Endothelial cell of umbilical vein (primary cell): ENCODE measurements around the gene SLC45A2. TPM values are rescaled to one million over a fixed set of nuclear protein-coding genes. Genes with fewer than 3 reads are reported as not detected.

Experiments
- BruUV-seq: library from RNA; stranded (reverse); fragments of 400-500 nt; replicated peaks from 2 replicates; lab custom pipeline; 2021; lab: Mats Ljungman, UMichigan
- CTCF ChIA-PET: fragments of 300-600, 350-600 bp; sonication (Branson Sonifier 250); formaldehyde crosslinking; loops from one replicate; lab custom pipeline; 2021; ENCODE audit warnings: antibody characterized with exemption, inconsistent platforms; lab: Charles Lee
- POLR2A ChIA-PET: fragments of 300-600, 350-600 bp; sonication (Branson Sonifier 250); formaldehyde crosslinking; loops from one replicate; lab custom pipeline; 2021; ENCODE audit warnings: antibody characterized with exemption, inconsistent platforms; lab: Charles Lee
- DNase-seq: peaks from one replicate; pipeline ENCODE4 v3.0.0-alpha.2; 2011; ENCODE audit warnings: low read depth, low spot score
- FAIRE-seq: peaks from 2 replicates; lab custom pipeline; 2011; peaks lifted over from hg19 to GRCh38; lab: Jason Lieb, UNC
- H2AFZ ChIP-seq: 2 replicates; pipeline ENCODE4 v1.6.0; 2012; ENCODE audit warnings: low read depth, low read length, control low read depth, inconsistent platforms
- H3K27ac ChIP-seq: 2 replicates; pipeline ENCODE4 v1.5.1; 2011; ENCODE audit warnings: low read depth, mild to moderate bottlenecking, control low read depth, low read length, moderate library complexity; ENCODE audit not compliant: insufficient read depth
- H3K27me3 ChIP-seq, 2 experiments: 2 replicates each; pipeline versions ENCODE4 v1.6.0 to v1.6.1; 2011; ENCODE audit warnings: low read length in 2 of 2, mixed read lengths in 1 of 2; ENCODE audit not compliant: control insufficient read depth in 2 of 2, insufficient read depth in 2 of 2
- H3K36me3 ChIP-seq, 2 experiments: 2 replicates in 1 of 2; 3 replicates in 1 of 2; pipeline ENCODE4 v1.5.1; 2011; ENCODE audit warnings: low read length in 2 of 2, mild to moderate bottlenecking in 1 of 2, moderate library complexity in 1 of 2; ENCODE audit not compliant: control insufficient read depth in 2 of 2, insufficient read depth in 2 of 2; ENCODE audit errors: extremely low read depth in 1 of 2
- H3K4me1 ChIP-seq: 3 replicates; pipeline ENCODE4 v1.5.1; 2011; ENCODE audit warnings: mild to moderate bottlenecking, low read length; ENCODE audit not compliant: control insufficient read depth, insufficient read depth; ENCODE audit errors: extremely low read depth
- H3K4me2 ChIP-seq: 2 replicates; pipeline ENCODE4 v1.6.1; 2011; ENCODE audit warnings: low read length, control low read depth, mixed read lengths; ENCODE audit not compliant: insufficient read depth
- H3K4me3 ChIP-seq, 3 experiments: fragments of 200-600 bp in 1 of 3; sonication (generic), shearing (Covaris generic) in 1 of 3; replicated peaks in 1 of 3; 2 replicates each; pipeline ENCODE4 v1.5.1; 2011 to 2016; ENCODE audit warnings: control low read depth in 3 of 3, low read length in 3 of 3, mild to moderate bottlenecking in 2 of 3, inconsistent platforms in 1 of 3, low read depth in 1 of 3, moderate library complexity in 1 of 3; ENCODE audit not compliant: insufficient read depth in 1 of 3
- H3K79me2 ChIP-seq: 2 replicates; pipeline ENCODE4 v1.6.0; 2012; ENCODE audit warnings: low read length, inconsistent platforms; ENCODE audit not compliant: control insufficient read depth, insufficient read depth
- H3K9ac ChIP-seq: replicated peaks from 2 replicates; pipeline ENCODE3; 2011; ENCODE audit warnings: low read length, control low read depth; ENCODE audit not compliant: insufficient read depth; ENCODE audit errors: extremely low read depth
- H3K9me1 ChIP-seq: replicated peaks from 3 replicates; pipeline ENCODE4 v1.6.0; 2011; ENCODE audit warnings: mild to moderate bottlenecking, low read length; ENCODE audit not compliant: control insufficient read depth, insufficient read depth; ENCODE audit errors: extremely low read depth
- H3K9me3 ChIP-seq: replicated peaks from 2 replicates; pipeline ENCODE4 v1.5.1; 2012; ENCODE audit warnings: low read length, inconsistent platforms; ENCODE audit not compliant: control insufficient read depth, insufficient read depth
- H4K20me1 ChIP-seq: replicated peaks from 2 replicates; pipeline ENCODE3; 2011; ENCODE audit warnings: mild to moderate bottlenecking, low read length; ENCODE audit not compliant: control insufficient read depth, insufficient read depth; ENCODE audit errors: extremely low read depth
- EZH2 ChIP-seq: IDR thresholded peaks from 2 replicates; pipeline ENCODE4 v1.6.1; 2012; ENCODE audit warnings: borderline replicate concordance, low read depth, mild to moderate bottlenecking, moderate library complexity, low read length, inconsistent platforms; ENCODE audit not compliant: severe bottlenecking
- FOS ChIP-seq: IDR thresholded peaks from 2 replicates; pipeline ENCODE4 v1.6.1; 2011; ENCODE audit warnings: mild to moderate bottlenecking, low read length, moderate library complexity, borderline replicate concordance; ENCODE audit not compliant: insufficient read depth
- GATA2 ChIP-seq: IDR thresholded peaks from 2 replicates; pipeline ENCODE4 v1.7.0; 2011; ENCODE audit warnings: low read depth, mild to moderate bottlenecking, moderate library complexity, mixed read lengths, low read length; ENCODE audit not compliant: insufficient read length, insufficient read depth
- JUN ChIP-seq: IDR thresholded peaks from 2 replicates; pipeline ENCODE4 v1.6.1; 2011; ENCODE audit warnings: borderline replicate concordance, low read depth; ENCODE audit not compliant: insufficient read length, insufficient read depth
- MYC ChIP-seq: IDR thresholded peaks from one replicate; pipeline ENCODE4 v1.6.1; 2011; ENCODE audit warnings: mild to moderate bottlenecking, low read depth, low read length
- POLR2A ChIP-seq: IDR thresholded peaks from 2 replicates; pipeline ENCODE4 v1.6.1; 2012; ENCODE audit warnings: low read depth, mild to moderate bottlenecking, control low read depth, low read length
- POLR2AphosphoS5 ChIP-seq: IDR thresholded peaks from 2 replicates; pipeline ENCODE4 v1.6.1; 2012; ENCODE audit warnings: low read depth, mild to moderate bottlenecking, control low read depth, low read length, moderate library complexity; ENCODE audit not compliant: insufficient read depth
- dilution Hi-C: fragments of 300-500 bp; cut with MboI; formaldehyde crosslinking; loops from one replicate; pipeline ENCODE4 v1.15.0; 2019; ENCODE audit warnings: low sequenced_read_pairs; ENCODE audit not compliant: extremely low pct_ligation_motif_present
- intact Hi-C: fragments of 100-400 bp; cut with micrococcal nuclease; formaldehyde crosslinking; loops from one replicate; pipeline ENCODE4 v1.10.0; 2022
- polyA plus RNA-seq, 4 experiments: library from polyadenylated mRNA; depleted of rRNA in 3 of 4; stranded (reverse) in 3 of 4; unstranded in 1 of 4; fragments of >200 nt; gene quantifications; 2 replicates each; pipeline versions ENCODE4 v1.2.1 to v1.2.3, GENCODE V29; 2011 to 2012; ENCODE audit warnings: missing spikeins in 1 of 4
- total RNA-seq: library from RNA; stranded (reverse); gene quantifications from 2 replicates; pipeline ENCODE4 v1.2.3, GENCODE V29; 2021
- TF ChIP-seq, protein P1 (sequence below): IDR thresholded peaks from 2 replicates; pipeline ENCODE4 v1.6.1; 2011; ENCODE audit not compliant: insufficient read depth, insufficient read length

SLC45A2 gene
- total and polyA plus RNA-seq, 2 donors (not counting 3 experiments of a cell fraction or from before 2014, with no cell fraction given) = not detected

DNA sequence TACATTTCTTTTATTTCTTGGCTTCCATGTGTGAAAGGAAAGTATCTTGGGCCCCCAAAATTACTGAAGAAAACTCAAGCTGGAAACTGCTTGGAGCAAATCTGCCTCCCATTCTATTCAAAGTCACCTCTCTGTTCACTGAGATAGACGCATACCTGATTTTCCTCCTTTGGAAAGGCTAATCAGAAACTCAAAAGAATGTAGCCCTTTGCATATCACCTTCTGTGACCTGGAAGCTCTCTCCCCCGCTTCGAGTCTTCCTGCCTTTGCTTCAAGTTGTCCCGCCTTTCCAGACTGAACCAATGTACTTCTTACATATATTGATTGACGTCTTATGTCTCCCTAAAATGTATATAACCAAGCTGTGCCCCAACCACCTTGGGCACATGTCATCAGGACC lies 53.4 kb downstream of the SLC45A2 start:
- ChIA-PET CTCF (interaction anchor here (6.0 kb wide), 1 partner anchor 343 kb away, joined by 345 read pairs; no protein-coding TSS in a partner anchor), POLR2A (no interaction called here)
- dilution Hi-C loops = no loop called here
- H3K27ac ChIP-seq = no peak overlapping the region
- H3K27me3 ChIP-seq = peaks cover 2 to 6% of the 10 kb centered on the region in 2 experiments
- no peaks in the 10 kb centered on the region for H3K9me1 ChIP-seq
- H3K79me2 ChIP-seq = no peaks in the 10 kb centered on the region
- no peak overlapping the region for H3K4me3 ChIP-seq
- no peak overlapping the region for H3K9ac ChIP-seq
- no peaks in the 10 kb centered on the region for H3K36me3 ChIP-seq
- no peak for TF ChIP-seq JUN
- no TSS peak for BruUV-seq
- no peak overlapping the region for H3K4me2 ChIP-seq
- FAIRE-seq (no peak), DNase-seq (no peak)
- H2AFZ ChIP-seq = no peak overlapping the region
- no peaks in the 10 kb centered on the region for H4K20me1 ChIP-seq
- H3K9me3 ChIP-seq = no peaks in the 10 kb centered on the region
- intact Hi-C loops = no loop called here
- H3K4me1 ChIP-seq = peaks cover 11% of the 10 kb centered on the region

- intact Hi-C loops (no loop called here), dilution Hi-C loops (no loop called here)
- H3K4me2 ChIP-seq = no peak overlapping the region
- no peaks in the 10 kb centered on the region for H3K36me3 ChIP-seq
- H3K9ac ChIP-seq = no peak overlapping the region
- no TSS peak for BruUV-seq
- peaks cover 9% of the 10 kb centered on the region for H3K4me1 ChIP-seq
- H3K9me1 ChIP-seq = no peaks in the 10 kb centered on the region
- ChIA-PET CTCF (no interaction called here), POLR2A (no interaction called here)
- H2AFZ ChIP-seq = no peak overlapping the region
- H3K27ac ChIP-seq = no peak overlapping the region
- no peaks in the 10 kb centered on the region for H4K20me1 ChIP-seq
- no peak overlapping the region for H3K4me3 ChIP-seq
- H3K27me3 ChIP-seq = peaks cover 0 to under 1% of the 10 kb centered on the region in 2 experiments
- TF ChIP-seq MYC (no peak), GATA2 (no peak), EZH2 (no peak), POLR2AphosphoS5 (no peak), FOS (no peak), POLR2A (no peak), JUN (no peak)
- TF ChIP-seq, protein P1, sequence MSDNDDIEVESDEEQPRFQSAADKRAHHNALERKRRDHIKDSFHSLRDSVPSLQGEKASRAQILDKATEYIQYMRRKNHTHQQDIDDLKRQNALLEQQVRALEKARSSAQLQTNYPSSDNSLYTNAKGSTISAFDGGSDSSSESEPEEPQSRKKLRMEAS = no peak
- H3K79me2 ChIP-seq = no peaks in the 10 kb centered on the region
- FAIRE-seq = no peak
- no peaks in the 10 kb centered on the region for H3K9me3 ChIP-seq
- DNase-seq = no peak
Measured at GRCh38 chr5:33929925-33930690, 54.4 kb downstream of the SLC45A2 start.
